Cardiac fibroblast (primary cell): ENCODE data around the gene FBLIM1.
"Not testable (repeated sequence)": the region's sequence is repeated elsewhere in the genome, so short reads cannot be mapped to it uniquely, and the experiment has no call there.

ENCODE experiments used
- DNase-seq, 2 donors: peaks; one replicate each; pipeline versions ENCODE4 v3.0.0 to v3.0.0-alpha.2; 2010; ENCODE audit warnings: low read depth in 2 of 2
- H3K4me3 ChIP-seq, 2 donors: replicated peaks in 1 of 2; 1 replicate in 1 of 2; 2 replicates in 1 of 2; pipeline ENCODE4 v1.5.1; 2011; ENCODE audit warnings: low read depth in 2 of 2, low read length in 2 of 2, mild to moderate bottlenecking in 2 of 2, moderate library complexity in 1 of 2
- CTCF ChIP-seq: IDR thresholded peaks from one replicate; pipeline ENCODE4 v1.5.1; 2011; ENCODE audit warnings: low read depth, mild to moderate bottlenecking, low read length, inconsistent platforms

FBLIM1 gene

GRCh38 chr1:15810073-15810472 lies 51.5 kb downstream of the FBLIM1 start:
- no peak for TF ChIP-seq CTCF
- H3K4me3 ChIP-seq = no peak overlapping the region
- DNase-seq = no peak

GRCh38 chr1:15816674-15817073 lies 58.1 kb downstream of the FBLIM1 start:
- H3K4me3 ChIP-seq = no peak overlapping the region
- TF ChIP-seq CTCF = no peak
- no peak for DNase-seq

- no peak for TF ChIP-seq CTCF
- H3K4me3 ChIP-seq = no peak overlapping the region
- DNase-seq = peak in 1 of 2 donors; percentile 55
Measured at GRCh38 chr1:15820478-15820877, 61.9 kb downstream of the FBLIM1 start.

GRCh38 chr1:15825800-15826199 lies 67.2 kb downstream of the FBLIM1 start:
- no peak for TF ChIP-seq CTCF
- DNase-seq = peak in 1 of 2 donors; percentile 39
- no peak overlapping the region for H3K4me3 ChIP-seq

- DNase-seq = no peak
- H3K4me3 ChIP-seq = no peak overlapping the region
- no peak for TF ChIP-seq CTCF
Measured at GRCh38 chr1:15826810-15827507, 68.4 kb downstream of the FBLIM1 start.

GRCh38 chr1:15827567-15827966 lies 69.0 kb downstream of the FBLIM1 start:
- DNase-seq, H3K4me3 ChIP-seq: not testable (repeated sequence)

GRCh38 chr1:15828931-15829330 lies 70.3 kb downstream of the FBLIM1 start:
- DNase-seq, H3K4me3 ChIP-seq: not testable (repeated sequence)

GRCh38 chr1:15830258-15830657 lies 71.7 kb downstream of the FBLIM1 start:
- no peak for DNase-seq
- no peak overlapping the region for H3K4me3 ChIP-seq

More at GRCh38 chr1:15830258-15830657, 71.7 kb downstream of the FBLIM1 start:
- TF ChIP-seq CTCF = no peak
